Urinary bladder (tissue), 4 donors: Measurements from ENCODE around the gene FGFR3. TPM values are rescaled to one million over a fixed set of nuclear protein-coding genes. Genes with fewer than 3 reads are reported as not detected.
A peak's percentile ranks its signal among the peaks of the same experiment; 100 is the strongest.
"Not testable (repeated sequence)": the region's sequence is repeated elsewhere in the genome, so short reads cannot be mapped to it uniquely, and the experiment has no call there.

ENCODE experiments used
- DNase-seq: peaks from one replicate; pipeline ENCODE4 v3.0.0-alpha.2; 2015; ENCODE audit errors: extremely low spot score
- H3K27ac ChIP-seq: one replicate; pipeline ENCODE4 v1.5.1; 2013; ENCODE audit warnings: low read depth, mild to moderate bottlenecking, moderate library complexity
- H3K36me3 ChIP-seq: one replicate; pipeline ENCODE4 v1.6.1; 2013; ENCODE audit warnings: mild to moderate bottlenecking, moderate library complexity; ENCODE audit not compliant: insufficient read depth
- H3K4me1 ChIP-seq: one replicate; pipeline ENCODE4 v1.6.1; 2013; ENCODE audit warnings: mild to moderate bottlenecking, moderate library complexity; ENCODE audit not compliant: insufficient read depth
- H3K4me3 ChIP-seq: one replicate; pipeline ENCODE4 v1.5.1; 2013; ENCODE audit warnings: low read depth, low read length
- WGBS: extraction: QIAGEN DNeasy Blood & Tissue Kit; methylation state at CpG from one replicate; pipeline ENCODE4 v1.1.7; 2013; 5-methylcytosine and 5-hydroxymethylcytosine counted together
- polyA plus RNA-seq: library from polyadenylated mRNA; stranded (reverse); fragments of 200-250 nt; gene quantifications from one replicate; pipeline ENCODE4 v1.2.3, GENCODE V29; 2013
- total RNA-seq: library from RNA; depleted of rRNA; stranded (reverse); fragments of >200 nt; gene quantifications from one replicate; pipeline ENCODE4 v1.2.3, GENCODE V29; 2014
- donor health status: healthy with polysubstance abuse.
- donor health status: healthy.

The FGFR3 gene
- total and polyA plus RNA-seq, 2 donors = 12.3 to 26.5 TPM

DNA sequence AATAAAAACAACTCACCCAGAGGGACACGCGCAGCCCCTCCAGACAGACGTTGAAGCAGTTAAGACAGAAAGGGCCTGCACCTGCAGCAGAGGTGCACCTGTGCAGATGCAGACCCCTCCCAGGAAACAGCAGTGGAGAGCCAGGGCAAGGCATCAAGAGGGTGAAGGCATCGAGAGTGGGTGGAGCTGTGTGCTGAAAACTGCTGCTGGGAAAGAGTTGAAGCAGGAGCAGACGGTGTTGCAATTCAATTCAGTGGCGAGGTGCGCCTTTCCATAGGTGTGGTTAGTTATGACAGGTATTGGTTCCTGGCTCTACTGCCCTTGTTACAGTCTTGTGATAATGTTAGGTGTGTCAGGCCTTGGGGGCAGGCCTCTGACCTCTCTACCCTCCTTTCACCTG is 46.2 kb downstream of the FGFR3 start:
- H3K4me1 ChIP-seq = no peaks in the 10 kb centered on the region
- DNase-seq = no peak
- H3K4me3 ChIP-seq = no peak overlapping the region
- H3K36me3 ChIP-seq = peaks cover 7% of the 10 kb centered on the region
- WGBS = 92% methylated on average over 7 of the region's 7 CpGs
- H3K27ac ChIP-seq = no peak overlapping the region

DNA sequence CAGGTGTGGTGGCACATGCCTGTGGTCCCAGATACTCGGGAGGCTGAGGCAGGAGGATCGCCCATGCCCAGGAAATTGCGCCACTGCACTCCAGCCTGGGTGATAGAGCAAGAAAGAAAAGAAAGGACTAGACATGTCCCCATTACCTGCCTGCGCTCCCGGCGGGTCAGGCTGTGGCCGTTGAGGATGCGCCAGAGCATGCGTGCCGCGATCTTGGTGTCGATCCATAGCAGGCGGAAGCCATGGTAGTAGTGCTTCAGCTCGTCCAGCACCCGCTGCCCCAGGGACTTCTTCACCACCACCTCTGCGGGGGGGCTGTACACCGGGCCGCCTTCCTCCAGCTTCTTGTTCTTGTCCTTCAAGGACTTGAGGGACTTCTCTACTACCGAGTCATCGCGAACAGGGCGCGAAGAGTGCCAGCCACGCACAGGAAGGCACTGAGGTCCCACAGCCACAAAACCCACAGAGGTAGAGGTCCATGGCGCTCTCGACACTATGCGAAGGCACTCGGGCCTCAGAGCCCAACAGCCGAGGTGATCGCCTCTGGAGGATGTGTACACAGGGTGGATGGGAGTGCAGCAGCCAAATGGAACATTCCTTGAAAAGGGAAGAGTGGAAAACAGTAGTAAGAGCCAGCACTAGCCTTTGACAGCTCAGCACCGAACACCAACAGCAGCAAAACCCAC is 48.3 kb downstream of the FGFR3 start:
- WGBS = 94% methylated on average over 31 of the region's 31 CpGs
- no peaks in the 10 kb centered on the region for H3K36me3 ChIP-seq
- DNase-seq = no peak

DNA sequence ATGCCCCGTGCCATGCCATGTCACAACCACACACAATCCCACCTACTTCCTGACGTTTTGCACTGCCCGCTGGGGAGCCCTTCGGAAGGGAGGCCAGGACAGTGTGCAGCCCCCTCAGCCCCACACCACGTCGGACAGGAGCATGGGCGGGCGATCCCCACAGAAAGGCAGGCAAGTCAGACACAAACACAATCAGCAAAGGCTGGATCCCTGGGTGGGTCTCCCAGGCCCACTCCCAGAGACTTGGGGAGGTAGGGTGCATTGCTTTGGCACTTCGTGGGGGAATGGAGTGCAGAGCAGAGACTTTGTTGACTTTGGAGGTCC is 48.8 kb downstream of the FGFR3 start:
- Histone ChIP-seq H3K36me3 (no peaks in the 10 kb centered on the region), H3K27ac (no peak overlapping the region), H3K4me3 (no peak overlapping the region), H3K4me1 (no peaks in the 10 kb centered on the region)
- 88% methylated on average over 9 of the region's 9 CpGs for WGBS
- no peak for DNase-seq

More for the DNA sequence above, 48.3 kb downstream of the FGFR3 start:
- Histone ChIP-seq H3K4me3 (no peak overlapping the region), H3K27ac (no peak overlapping the region), H3K4me1 (no peaks in the 10 kb centered on the region)

DNA sequence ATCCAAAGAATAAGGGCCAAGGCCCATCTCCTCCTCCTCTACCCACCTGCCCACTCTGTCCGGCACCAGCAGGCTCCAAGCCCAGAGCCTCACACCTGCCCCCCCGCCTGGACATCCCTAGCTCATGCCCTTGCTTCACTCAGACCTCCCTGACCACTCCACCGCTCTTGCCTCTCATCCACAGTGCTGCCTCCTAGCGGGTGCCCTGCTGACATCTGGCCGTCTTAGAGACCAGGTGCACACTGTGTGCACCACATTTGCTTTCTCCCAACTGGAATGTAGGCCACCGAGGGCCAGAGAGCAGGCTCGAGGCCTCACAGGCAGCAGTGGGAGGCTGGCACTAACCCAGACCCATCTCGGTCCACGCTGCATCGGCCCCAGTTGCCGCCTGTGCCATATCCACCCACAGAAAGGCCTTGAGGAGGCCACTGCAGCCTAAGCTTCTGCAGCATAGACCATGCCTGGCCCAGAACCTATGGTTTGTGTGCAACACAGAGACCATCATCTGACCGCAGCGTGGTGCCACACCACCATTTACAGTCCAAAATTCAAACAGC is 49.3 kb downstream of the FGFR3 start:
- 91% methylated on average over 13 of the region's 13 CpGs for WGBS
- DNase-seq = no peak
- H3K36me3 ChIP-seq = no peaks in the 10 kb centered on the region
- H3K4me3 ChIP-seq = no peak overlapping the region
- H3K4me1 ChIP-seq = peaks cover 1% of the 10 kb centered on the region
- no peak overlapping the region for H3K27ac ChIP-seq

DNA sequence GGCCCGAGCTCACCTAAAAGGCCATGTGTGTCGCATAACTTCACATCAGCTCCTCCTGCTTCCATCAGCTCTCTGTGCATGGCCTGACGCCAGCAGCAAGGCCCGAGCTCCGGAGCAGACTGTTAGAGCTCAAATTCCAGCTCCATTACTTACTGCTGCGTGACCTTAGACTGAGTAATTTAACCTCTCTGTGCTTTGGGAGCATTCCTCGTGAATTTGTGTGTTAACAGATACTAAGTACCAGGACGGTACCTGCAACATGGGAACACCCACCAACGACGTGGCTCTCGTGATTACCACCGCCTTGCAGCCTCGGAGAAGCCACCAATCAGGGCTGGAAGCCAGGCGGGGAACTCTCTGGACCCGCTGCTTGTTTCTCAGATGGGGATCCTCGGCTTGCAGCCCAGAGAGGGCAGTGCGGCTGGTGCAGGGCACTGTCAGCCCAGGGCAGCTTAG is 49.9 kb downstream of the FGFR3 start:
- H3K27ac ChIP-seq = no peak overlapping the region
- 78% methylated on average over 17 of the region's 17 CpGs for WGBS
- peaks cover 1% of the 10 kb centered on the region for H3K4me1 ChIP-seq
- no peak overlapping the region for H3K4me3 ChIP-seq
- DNase-seq = no peak
- no peaks in the 10 kb centered on the region for H3K36me3 ChIP-seq

DNA sequence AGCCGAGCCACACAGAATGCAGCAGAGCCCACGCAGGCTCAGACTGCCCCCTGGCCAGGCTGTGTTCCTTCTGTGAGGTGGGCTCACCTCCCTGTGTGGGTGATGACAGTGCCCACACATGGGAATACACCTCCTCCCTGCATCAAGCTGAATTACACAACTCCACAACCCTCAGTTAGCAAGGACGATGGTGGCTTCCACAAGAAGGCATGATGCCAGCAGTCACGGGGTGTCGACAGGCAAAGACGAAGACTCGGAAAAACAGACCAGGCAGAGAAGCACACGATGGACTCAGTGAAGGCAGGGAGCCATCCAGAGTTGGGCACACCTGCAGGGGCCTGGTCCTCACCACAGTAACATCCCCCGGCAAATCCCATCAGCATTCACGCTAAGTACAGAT is 50.8 kb downstream of the FGFR3 start:
- no peak overlapping the region for H3K4me3 ChIP-seq
- H3K4me1 ChIP-seq = peaks cover 1% of the 10 kb centered on the region
- 60% methylated on average over 10 of the region's 10 CpGs for WGBS
- H3K27ac ChIP-seq = no peak overlapping the region
- no peak for DNase-seq
- no peaks in the 10 kb centered on the region for H3K36me3 ChIP-seq

DNA sequence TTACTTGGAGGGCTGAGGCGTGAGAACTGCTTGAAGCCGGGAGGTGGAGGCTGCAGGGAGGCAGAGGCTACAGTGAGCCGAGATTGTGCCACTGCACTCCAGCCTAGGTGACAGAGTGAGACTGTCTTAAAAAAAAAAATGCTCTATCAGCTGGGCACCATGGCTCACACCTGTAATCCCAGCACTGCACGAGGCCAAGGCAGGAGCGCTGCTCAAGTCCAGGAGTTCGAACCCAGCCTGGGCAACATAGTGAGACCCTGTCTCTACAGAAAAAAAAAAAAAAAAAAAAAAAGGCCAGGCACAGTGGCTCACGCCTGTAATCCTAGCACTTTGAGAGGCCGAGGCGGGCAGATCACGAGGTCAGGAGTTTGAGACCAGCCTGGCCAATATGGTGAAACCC is 51.5 kb downstream of the FGFR3 start:
- 96% methylated on average over 10 of the region's 10 CpGs for WGBS
- not testable (repeated sequence) for DNase-seq, H3K27ac ChIP-seq, H3K4me1 ChIP-seq, H3K36me3 ChIP-seq, H3K4me3 ChIP-seq

DNA sequence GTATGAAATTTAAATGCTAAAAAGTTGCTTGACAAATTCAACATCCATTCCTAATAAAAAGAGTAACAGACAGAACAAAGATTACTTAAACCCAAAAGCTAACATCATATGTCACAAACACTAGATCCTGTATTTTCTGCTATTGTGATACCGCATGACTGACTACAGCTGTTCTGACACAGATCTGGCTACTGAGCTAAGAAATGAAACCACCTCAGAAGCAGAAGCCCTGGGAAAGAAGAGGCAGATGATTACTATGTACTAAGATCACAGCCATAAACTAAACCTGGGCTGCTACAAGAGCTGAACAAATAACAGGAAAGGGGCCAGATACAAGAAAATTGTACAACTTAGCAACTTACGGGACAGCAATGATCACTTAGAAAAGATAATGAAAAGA is 53.5 kb downstream of the FGFR3 start:
- WGBS = 91% methylated on average over 2 of the region's 2 CpGs
- DNase-seq = no peak
- Histone ChIP-seq H3K4me3 (no peak overlapping the region), H3K36me3 (no peaks in the 10 kb centered on the region), H3K4me1 (peaks cover 1% of the 10 kb centered on the region), H3K27ac (no peak overlapping the region)

DNA sequence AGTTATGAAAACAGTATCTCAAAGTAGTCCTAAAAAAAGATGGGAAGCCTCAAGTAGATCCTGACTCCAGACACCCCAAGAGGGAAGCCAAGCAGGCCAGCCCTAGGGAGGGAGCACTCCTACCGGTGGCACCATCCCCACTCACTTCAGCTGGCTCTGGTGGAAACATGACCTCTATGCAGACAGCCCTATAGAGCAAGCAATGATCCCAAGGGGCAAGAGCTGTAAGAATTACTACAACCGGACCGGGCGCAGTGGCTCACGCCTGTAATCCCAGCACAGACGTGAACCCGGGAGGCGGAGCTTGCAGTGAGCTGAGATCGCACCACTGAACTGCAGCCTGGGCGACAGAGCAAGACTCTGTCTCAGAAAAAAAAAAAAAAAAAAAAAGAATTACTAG is 57.2 kb downstream of the FGFR3 start:
- H3K4me3 ChIP-seq = no peak overlapping the region
- no peaks in the 10 kb centered on the region for H3K36me3 ChIP-seq
- no peak for DNase-seq
- H3K4me1 ChIP-seq = peaks cover 1% of the 10 kb centered on the region
- 91% methylated on average over 10 of the region's 10 CpGs for WGBS
- no peak overlapping the region for H3K27ac ChIP-seq

DNA sequence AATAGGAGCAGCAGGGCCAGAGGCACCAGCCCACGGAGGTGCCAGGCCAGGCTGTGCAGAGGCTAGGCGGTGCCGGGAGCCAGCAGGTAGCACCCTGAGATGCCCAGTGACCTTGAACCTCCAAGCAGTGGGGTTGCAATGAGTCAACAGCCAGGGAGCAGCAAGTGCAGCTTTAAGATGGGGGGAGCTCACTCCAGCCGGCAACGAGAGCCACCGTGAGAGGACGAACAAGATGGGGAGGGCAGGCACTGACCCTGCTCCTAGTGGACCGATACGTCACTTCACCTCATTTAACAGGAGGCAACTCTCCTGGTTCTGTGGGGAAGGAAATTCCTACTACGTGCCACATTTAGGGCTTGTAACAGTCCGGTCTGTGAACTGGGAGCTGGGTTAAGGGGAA is 58.1 kb downstream of the FGFR3 start:
- Histone ChIP-seq H3K4me1 (peaks cover 1% of the 10 kb centered on the region), H3K27ac (no peak overlapping the region), H3K36me3 (no peaks in the 10 kb centered on the region), H3K4me3 (no peak overlapping the region)
- DNase-seq = no peak
- WGBS = 75% methylated on average over 11 of the region's 11 CpGs

DNA sequence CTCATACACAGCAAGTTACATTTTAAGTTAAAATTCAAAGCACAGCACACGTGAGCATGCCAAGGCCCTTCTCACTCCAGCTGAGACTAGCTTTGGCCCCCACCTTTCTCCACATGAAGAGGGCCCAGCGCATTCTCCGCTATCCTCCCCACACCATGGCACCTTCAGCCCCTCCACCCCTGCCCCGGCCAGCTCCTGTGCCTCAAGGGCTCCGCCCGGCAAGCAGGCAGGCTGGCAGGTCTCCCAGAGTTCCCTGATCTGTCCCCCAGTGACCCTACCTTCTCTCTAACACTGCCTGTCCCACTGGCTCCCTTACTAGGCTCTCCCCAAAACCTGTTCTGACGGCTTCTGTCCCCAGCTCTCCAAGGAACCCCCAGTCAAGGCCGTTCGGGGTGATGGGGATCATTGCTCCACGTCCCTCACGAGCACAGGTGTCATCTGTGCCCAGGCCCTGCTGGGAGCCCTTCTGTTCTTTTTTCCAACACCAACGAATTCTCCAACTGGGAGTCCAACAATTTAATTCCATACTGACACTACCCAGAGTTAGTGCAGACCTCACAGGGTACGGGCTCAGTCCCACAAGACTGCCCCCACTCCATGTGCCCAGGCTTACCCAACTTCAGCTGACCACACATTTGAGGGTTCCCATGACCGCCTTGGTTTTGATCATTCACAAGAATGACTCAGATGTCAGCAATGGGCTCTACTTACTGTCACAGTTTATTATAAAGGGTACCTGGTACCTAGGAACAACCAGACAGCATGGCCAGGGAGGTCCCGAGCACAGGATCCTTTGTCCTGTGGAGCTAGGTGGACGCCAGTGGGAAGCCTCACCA is 58.7 kb downstream of the FGFR3 start:
- 84% methylated on average over 16 of the region's 16 CpGs for WGBS
- peaks cover 1% of the 10 kb centered on the region for H3K4me1 ChIP-seq
- H3K36me3 ChIP-seq = no peaks in the 10 kb centered on the region
- DNase-seq = no peak
- no peak overlapping the region for H3K27ac ChIP-seq
- no peak overlapping the region for H3K4me3 ChIP-seq

DNA sequence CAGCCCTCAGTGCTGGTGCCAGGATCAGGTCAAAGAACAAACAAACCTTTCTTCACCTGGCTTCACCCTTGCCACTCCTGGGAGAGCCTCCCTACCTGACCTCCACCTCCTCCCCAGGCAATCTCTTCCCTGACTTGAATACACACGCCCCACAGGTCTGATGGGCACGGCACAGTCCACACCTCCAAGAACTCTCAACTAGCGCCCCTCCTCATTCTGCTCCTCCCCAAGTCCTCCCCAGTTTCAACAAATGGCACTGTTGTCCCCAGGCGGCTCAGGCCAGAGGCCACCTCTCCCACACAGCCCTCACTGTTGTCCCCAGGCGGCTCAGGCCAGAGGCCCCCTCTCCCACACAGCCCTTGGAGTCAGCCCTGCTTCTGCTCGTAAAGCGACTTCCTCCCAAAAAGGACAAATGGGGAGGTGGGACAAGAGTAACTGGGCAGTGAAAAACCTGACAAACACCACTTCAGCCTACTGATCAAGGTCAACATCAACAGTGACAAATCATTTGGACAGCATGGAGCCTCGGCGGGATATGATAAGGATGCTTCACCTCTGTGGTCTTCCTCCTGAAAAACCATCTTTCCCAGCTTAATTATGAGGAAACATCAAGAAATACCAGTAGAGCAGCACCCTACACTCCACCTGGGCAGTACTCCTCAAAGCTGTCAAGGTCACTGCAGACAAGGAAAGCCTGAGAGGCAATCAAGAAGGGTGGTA is 60.0 kb downstream of the FGFR3 start:
- H3K4me1 ChIP-seq = no peaks in the 10 kb centered on the region
- 82% methylated on average over 9 of the region's 9 CpGs for WGBS

DNA sequence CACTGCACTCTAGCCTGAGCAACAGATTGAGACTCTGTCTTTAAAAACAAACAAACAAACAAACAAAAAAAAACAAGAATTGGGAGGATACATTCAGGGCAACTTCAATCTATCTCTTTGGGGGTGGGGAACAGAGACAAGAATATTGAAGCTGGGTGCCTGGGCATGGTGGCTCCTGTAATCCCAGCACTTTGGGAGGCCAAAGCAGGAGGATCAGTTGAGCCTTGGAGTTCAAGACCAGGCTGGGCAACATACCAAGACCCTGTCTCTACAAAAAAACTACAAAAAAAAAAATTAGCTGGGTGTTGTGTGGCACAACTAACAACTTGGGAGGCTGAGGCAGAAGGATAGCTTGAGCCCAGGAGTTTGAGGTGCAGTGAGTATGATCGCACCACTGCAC is 61.7 kb downstream of the FGFR3 start:
- DNase-seq = no peak
- Histone ChIP-seq H3K27ac (no peak overlapping the region), H3K4me3 (peak overlapping the region; percentile 93), H3K36me3 (no peaks in the 10 kb centered on the region), H3K4me1 (no peaks in the 10 kb centered on the region)
- 79% methylated on average over 1 of the region's 1 CpG for WGBS

More for the DNA sequence above, 60.0 kb downstream of the FGFR3 start:
- no peak for DNase-seq
- H3K4me3 ChIP-seq = no peak overlapping the region
- no peak overlapping the region for H3K27ac ChIP-seq
- no peaks in the 10 kb centered on the region for H3K36me3 ChIP-seq
